OCI-LY7 (cell line): ENCODE results near the gene CCNI. TPM values are rescaled to one million over a fixed set of nuclear protein-coding genes. Genes with fewer than 3 reads are reported as not detected.

Experiments used
- BruUV-seq: library from RNA; stranded (reverse); fragments of 400-500 nt; replicated peaks from 2 replicates; lab custom pipeline; 2021; lab: Mats Ljungman, UMichigan
- CTCF ChIA-PET: fragments of 300-600 bp; sonication (Branson Sonifier 250); formaldehyde crosslinking; loops from one replicate; lab custom pipeline; 2022; ENCODE audit warnings: antibody characterized with exemption; ENCODE audit not compliant: unreplicated experiment; lab: Charles Lee
- POLR2A ChIA-PET: fragments of 300-600 bp; sonication (Branson Sonifier 250); formaldehyde crosslinking; loops from one replicate; lab custom pipeline; 2022; ENCODE audit warnings: antibody characterized with exemption; lab: Charles Lee
- DNase-seq: peaks from one replicate; pipeline ENCODE4 v3.0.0-alpha.2; 2015; ENCODE audit warnings: low spot score
- H2AFZ ChIP-seq: fragments of 200-600 bp; sonication (generic), shearing (Covaris generic); 2 replicates; pipeline ENCODE4 v1.6.1; 2014; ENCODE audit warnings: mild to moderate bottlenecking, antibody characterized with exemption, low read length, moderate library complexity
- H3K27ac ChIP-seq: fragments of 200-600 bp; sonication (generic); 2 replicates; pipeline ENCODE4 v1.5.1; 2014; ENCODE audit warnings: mixed run types, low read depth, mild to moderate bottlenecking, moderate library complexity, low read length, inconsistent platforms; ENCODE audit not compliant: poor library complexity, severe bottlenecking
- H3K36me3 ChIP-seq: fragments of 200-600 bp; sonication (generic); 2 replicates; pipeline ENCODE4 v1.6.1; 2014; ENCODE audit warnings: mild to moderate bottlenecking, antibody characterized with exemption, low read length, moderate library complexity, mixed read lengths; ENCODE audit not compliant: insufficient read depth
- H3K4me1 ChIP-seq: fragments of 200-600 bp; sonication (generic); 2 replicates; pipeline ENCODE4 v1.5.1; 2014; ENCODE audit warnings: mild to moderate bottlenecking, low read length; ENCODE audit not compliant: insufficient read depth, poor library complexity, severe bottlenecking
- H3K4me2 ChIP-seq: fragments of 200-600 bp; sonication (generic); 2 replicates; pipeline ENCODE4 v1.6.1; 2014; ENCODE audit warnings: mild to moderate bottlenecking, low read length
- H3K4me3 ChIP-seq: fragments of 200-600 bp; sonication (generic); 2 replicates; pipeline ENCODE4 v1.5.1; 2014; ENCODE audit warnings: mild to moderate bottlenecking, low read depth, low read length; ENCODE audit not compliant: poor library complexity, severe bottlenecking
- H3K79me2 ChIP-seq: fragments of 200-600 bp; sonication (generic); 2 replicates; pipeline ENCODE4 v1.6.1; 2016; ENCODE audit warnings: low read depth, mild to moderate bottlenecking, low read length, moderate library complexity, mixed read lengths; ENCODE audit not compliant: insufficient read depth
- H3K9me2 ChIP-seq: fragments of 200-600 bp; sonication (generic); 2 replicates; pipeline ENCODE4 v1.6.1; 2016; ENCODE audit warnings: mild to moderate bottlenecking, low read length, mixed read lengths; ENCODE audit not compliant: insufficient read depth
- H3K9me3 ChIP-seq: fragments of 200-600 bp; sonication (generic); 2 replicates; pipeline ENCODE4 v1.6.1; 2014; ENCODE audit warnings: mild to moderate bottlenecking, mixed run types, low read length, mixed read lengths
- H4K20me1 ChIP-seq: fragments of 200-600 bp; sonication (generic); 2 replicates; pipeline ENCODE4 v1.6.1; 2014; ENCODE audit warnings: mild to moderate bottlenecking, antibody characterized with exemption, low read length, moderate library complexity, mixed read lengths; ENCODE audit not compliant: insufficient read depth
- EZH2phosphoT487 ChIP-seq: fragments of 200-600 bp; sonication (generic); IDR thresholded peaks from 2 replicates; pipeline ENCODE4 v1.6.1; 2018; ENCODE audit warnings: low read depth, borderline replicate concordance, mild to moderate bottlenecking, mixed run types, antibody characterized with exemption, low read length, moderate library complexity, mixed read lengths
- intact Hi-C: fragments of 100-400 bp; cut with micrococcal nuclease; formaldehyde crosslinking; loops from one replicate; pipeline ENCODE4 v1.10.0; 2022; ENCODE audit not compliant: unreplicated experiment
- total RNA-seq, 2 experiments: library from RNA; depleted of rRNA in 1 of 2; stranded (reverse); fragments of >200 nt in 1 of 2; shearing (Covaris generic) in 1 of 2; gene quantifications; 2 replicates each; pipeline ENCODE4 v1.2.3, GENCODE V29; 2014 to 2022
- TF ChIP-seq, protein P1 (sequence below): fragments of 200-600 bp; sonication (generic); conservative IDR thresholded peaks from 2 replicates; pipeline ENCODE4 v1.5.1; 2014; ENCODE audit warnings: mild to moderate bottlenecking, antibody characterized with exemption, low read length, moderate library complexity, mixed read lengths

The CCNI gene
- total RNA-seq, 2 experiments from 2014 or later = 105 to 293 TPM

- H3K4me1 ChIP-seq = no peaks in the 10 kb centered on the region
- POLR2A ChIA-PET = interaction anchor here (0.5 to 1.6 kb wide), 2 partner anchors 9 to 11 kb away, joined by 3 to 8 read pairs; no protein-coding TSS in a partner anchor
- no peaks in the 10 kb centered on the region for H4K20me1 ChIP-seq
- no peaks in the 10 kb centered on the region for H3K9me2 ChIP-seq
- H2AFZ ChIP-seq = no peak overlapping the region
- peaks cover 23% of the 10 kb centered on the region; the same call in 1 of the 2 replicates for H3K36me3 ChIP-seq
- CTCF ChIA-PET = no interaction called here
- TF ChIP-seq, protein P1, sequence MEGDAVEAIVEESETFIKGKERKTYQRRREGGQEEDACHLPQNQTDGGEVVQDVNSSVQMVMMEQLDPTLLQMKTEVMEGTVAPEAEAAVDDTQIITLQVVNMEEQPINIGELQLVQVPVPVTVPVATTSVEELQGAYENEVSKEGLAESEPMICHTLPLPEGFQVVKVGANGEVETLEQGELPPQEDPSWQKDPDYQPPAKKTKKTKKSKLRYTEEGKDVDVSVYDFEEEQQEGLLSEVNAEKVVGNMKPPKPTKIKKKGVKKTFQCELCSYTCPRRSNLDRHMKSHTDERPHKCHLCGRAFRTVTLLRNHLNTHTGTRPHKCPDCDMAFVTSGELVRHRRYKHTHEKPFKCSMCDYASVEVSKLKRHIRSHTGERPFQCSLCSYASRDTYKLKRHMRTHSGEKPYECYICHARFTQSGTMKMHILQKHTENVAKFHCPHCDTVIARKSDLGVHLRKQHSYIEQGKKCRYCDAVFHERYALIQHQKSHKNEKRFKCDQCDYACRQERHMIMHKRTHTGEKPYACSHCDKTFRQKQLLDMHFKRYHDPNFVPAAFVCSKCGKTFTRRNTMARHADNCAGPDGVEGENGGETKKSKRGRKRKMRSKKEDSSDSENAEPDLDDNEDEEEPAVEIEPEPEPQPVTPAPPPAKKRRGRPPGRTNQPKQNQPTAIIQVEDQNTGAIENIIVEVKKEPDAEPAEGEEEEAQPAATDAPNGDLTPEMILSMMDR = no peak
- TF ChIP-seq EZH2phosphoT487 = no peak
- no peaks in the 10 kb centered on the region for H3K79me2 ChIP-seq
- no peaks in the 10 kb centered on the region for H3K9me3 ChIP-seq
- H3K27ac ChIP-seq = no peak overlapping the region
- no peak overlapping the region for H3K4me3 ChIP-seq
- H3K4me2 ChIP-seq = no peak overlapping the region
- intact Hi-C loops = no loop called here
- DNase-seq = no peak
- no TSS peak for BruUV-seq
Observed at GRCh38 chr4:77020017-77020416, 55.8 kb downstream of the CCNI start.

DNA sequence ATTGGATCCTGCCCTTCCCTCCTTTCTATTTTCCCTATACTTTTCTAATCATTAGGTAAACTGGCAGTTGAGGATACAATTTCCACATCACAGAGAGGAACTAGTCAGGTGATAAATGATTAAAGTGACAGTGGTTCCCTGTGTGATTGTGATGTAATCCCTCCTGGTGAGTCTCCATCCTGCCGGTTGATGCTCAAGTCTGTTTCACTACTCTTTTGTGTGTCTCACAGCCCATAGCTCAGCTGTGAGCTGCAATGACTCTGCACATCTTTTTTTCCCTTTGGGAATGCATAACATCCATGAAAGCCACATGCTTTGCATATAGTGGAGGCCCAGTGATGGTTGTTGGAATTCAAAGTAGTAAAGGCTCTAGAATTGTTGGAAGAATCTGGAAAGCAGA, 60.4 kb downstream of the CCNI start:
- no peak overlapping the region for H3K27ac ChIP-seq
- intact Hi-C loops = no loop called here
- H3K4me1 ChIP-seq = no peaks in the 10 kb centered on the region
- no peaks in the 10 kb centered on the region for H3K9me3 ChIP-seq
- no peaks in the 10 kb centered on the region for H3K9me2 ChIP-seq
- BruUV-seq = no TSS peak
- TF ChIP-seq EZH2phosphoT487 = no peak
- TF ChIP-seq, protein P1 = no peak
- ChIA-PET CTCF (no interaction called here), POLR2A (no interaction called here)
- no peak overlapping the region for H3K4me3 ChIP-seq
- no peaks in the 10 kb centered on the region for H4K20me1 ChIP-seq
- H3K36me3 ChIP-seq = peaks cover 5% of the 10 kb centered on the region; the same call in 1 of the 2 replicates
- no peak overlapping the region for H2AFZ ChIP-seq
- no peak overlapping the region for H3K4me2 ChIP-seq
- DNase-seq = no peak
- H3K79me2 ChIP-seq = no peaks in the 10 kb centered on the region

DNA sequence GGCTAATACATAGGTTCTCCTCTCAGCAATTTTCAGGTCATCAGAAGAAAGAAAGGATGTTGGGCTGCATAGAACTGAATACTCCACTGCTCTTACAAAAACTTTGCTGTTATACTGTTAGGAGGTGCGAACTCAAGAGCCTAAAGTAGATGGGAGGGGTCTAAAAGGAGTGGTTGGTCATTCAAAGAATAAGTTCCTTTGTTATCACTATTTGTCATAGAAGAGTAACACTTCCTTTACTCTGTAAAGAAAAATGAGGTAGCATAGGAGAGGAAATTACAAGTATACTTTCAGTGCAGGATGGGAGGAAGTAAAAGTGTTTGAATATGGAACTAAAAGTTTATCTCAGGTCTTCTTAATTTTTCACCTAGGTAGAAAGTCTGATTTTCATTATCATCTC, 61.5 kb downstream of the CCNI start:
- no TSS peak for BruUV-seq
- no peaks in the 10 kb centered on the region for H3K4me1 ChIP-seq
- no peak overlapping the region for H2AFZ ChIP-seq
- peaks cover 4% of the 10 kb centered on the region; the same call in 1 of the 2 replicates for H3K36me3 ChIP-seq
- TF ChIP-seq, protein P1 = no peak
- no peak for TF ChIP-seq EZH2phosphoT487
- H3K4me3 ChIP-seq = no peak overlapping the region
- H3K9me3 ChIP-seq = no peaks in the 10 kb centered on the region
- DNase-seq = no peak
- POLR2A ChIA-PET = interaction anchor here (0.7 kb wide), 1 partner anchor 18 kb away, joined by 3 read pairs; no protein-coding TSS in a partner anchor
- no peak overlapping the region for H3K27ac ChIP-seq
- no peaks in the 10 kb centered on the region for H4K20me1 ChIP-seq
- intact Hi-C loops = no loop called here
- CTCF ChIA-PET = no interaction called here
- H3K79me2 ChIP-seq = no peaks in the 10 kb centered on the region
- no peak overlapping the region for H3K4me2 ChIP-seq
- H3K9me2 ChIP-seq = no peaks in the 10 kb centered on the region
